ENCODE measurements around the gene IKBKE. TPM values are rescaled to one million over a fixed set of nuclear protein-coding genes. Genes with fewer than 3 reads are reported as not detected.
"Not testable (repeated sequence)": the region's sequence is repeated elsewhere in the genome, so short reads cannot be mapped to it uniquely, and the experiment has no call there.

Gene IKBKE
- total and polyA plus RNA-seq, 2 donors (not counting 3 experiments of a cell fraction or from before 2014, with no cell fraction given) = 17.9 to 20.7 TPM

DNA sequence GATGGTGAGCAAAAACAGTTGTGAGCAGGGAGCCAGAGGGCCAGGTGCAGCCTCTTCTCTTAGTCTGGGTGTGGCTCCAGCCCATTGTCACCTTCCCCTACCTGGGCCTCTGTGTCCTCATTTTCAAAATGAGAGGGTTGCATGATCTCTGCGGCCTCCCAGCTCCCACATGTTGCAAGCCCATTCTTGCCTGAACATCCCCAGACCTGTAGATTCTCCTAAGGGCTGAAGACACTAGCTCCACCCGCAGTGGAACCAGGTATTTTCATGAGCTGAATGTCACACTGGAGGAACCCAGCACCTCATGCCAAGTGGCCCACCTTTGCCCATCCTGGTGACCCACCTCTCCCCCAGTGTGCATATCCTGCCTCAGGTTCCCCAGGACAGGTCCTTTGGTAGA, 12.3 kb downstream of the IKBKE start:
- H3K27ac ChIP-seq (ENCODE audit: insufficient read depth, low read depth, low read length) = no peak overlapping the region
- FAIRE-seq (no peak), DNase-seq (ENCODE audit: low read depth, low spot score) (no peak)
- no peaks in the 10 kb centered on the region for H4K20me1 ChIP-seq (replicated peaks; ENCODE audit: control insufficient read depth, extremely low read depth, insufficient read depth, low read length)
- no peak overlapping the region for H3K4me3 ChIP-seq (replicated peaks in 1 of 3; ENCODE audit: insufficient read depth in 1 of 3, low read depth in 1 of 3, low read length in 3 of 3)
- no peaks in the 10 kb centered on the region for H3K9me1 ChIP-seq (replicated peaks; ENCODE audit: control insufficient read depth, extremely low read depth, insufficient read depth, low read length)
- BruUV-seq (replicated peaks) = no TSS peak
- H2AFZ ChIP-seq (ENCODE audit: low read depth, low read length) = no peak overlapping the region
- peaks cover 0 to 29% of the 10 kb centered on the region in 2 experiments for H3K36me3 ChIP-seq (ENCODE audit: control insufficient read depth in 2 of 2, extremely low read depth in 1 of 2, insufficient read depth in 2 of 2, low read length in 2 of 2)
- no peaks in the 10 kb centered on the region for H3K79me2 ChIP-seq (ENCODE audit: control insufficient read depth, insufficient read depth, low read length)
- H3K9me3 ChIP-seq (replicated peaks; ENCODE audit: control insufficient read depth, insufficient read depth, low read length) = no peaks in the 10 kb centered on the region
- H3K4me1 ChIP-seq (ENCODE audit: control insufficient read depth, extremely low read depth, insufficient read depth, low read length) = peaks cover 8% of the 10 kb centered on the region
- no peak overlapping the region for H3K9ac ChIP-seq (replicated peaks; ENCODE audit: extremely low read depth, insufficient read depth, low read length)
- intact Hi-C loops (cut with micrococcal nuclease) (no loop called here), dilution Hi-C loops (cut with MboI; ENCODE audit: extremely low pct_ligation_motif_present, low sequenced_read_pairs) (no loop called here)
- POLR2A ChIA-PET = no interaction called here
- TF ChIP-seq POLR2A (IDR thresholded peaks at IDR 0.05; ENCODE audit: low read depth, low read length) (no peak), MYC (IDR thresholded peaks at IDR 0.05; ENCODE audit: low read depth, low read length) (no peak), JUN (IDR thresholded peaks at IDR 0.05; ENCODE audit: borderline replicate concordance, insufficient read depth, insufficient read length, low read depth) (no peak)
- TF ChIP-seq, protein P1, sequence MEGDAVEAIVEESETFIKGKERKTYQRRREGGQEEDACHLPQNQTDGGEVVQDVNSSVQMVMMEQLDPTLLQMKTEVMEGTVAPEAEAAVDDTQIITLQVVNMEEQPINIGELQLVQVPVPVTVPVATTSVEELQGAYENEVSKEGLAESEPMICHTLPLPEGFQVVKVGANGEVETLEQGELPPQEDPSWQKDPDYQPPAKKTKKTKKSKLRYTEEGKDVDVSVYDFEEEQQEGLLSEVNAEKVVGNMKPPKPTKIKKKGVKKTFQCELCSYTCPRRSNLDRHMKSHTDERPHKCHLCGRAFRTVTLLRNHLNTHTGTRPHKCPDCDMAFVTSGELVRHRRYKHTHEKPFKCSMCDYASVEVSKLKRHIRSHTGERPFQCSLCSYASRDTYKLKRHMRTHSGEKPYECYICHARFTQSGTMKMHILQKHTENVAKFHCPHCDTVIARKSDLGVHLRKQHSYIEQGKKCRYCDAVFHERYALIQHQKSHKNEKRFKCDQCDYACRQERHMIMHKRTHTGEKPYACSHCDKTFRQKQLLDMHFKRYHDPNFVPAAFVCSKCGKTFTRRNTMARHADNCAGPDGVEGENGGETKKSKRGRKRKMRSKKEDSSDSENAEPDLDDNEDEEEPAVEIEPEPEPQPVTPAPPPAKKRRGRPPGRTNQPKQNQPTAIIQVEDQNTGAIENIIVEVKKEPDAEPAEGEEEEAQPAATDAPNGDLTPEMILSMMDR (IDR thresholded peaks at IDR 0.05; ENCODE audit: extremely low read depth in 1 of 2, insufficient read depth in 1 of 2, low read depth in 1 of 2, low read length in 2 of 2) = no peak
- no peak overlapping the region for H3K4me2 ChIP-seq (ENCODE audit: insufficient read depth, low read length)
- H3K27me3 ChIP-seq (ENCODE audit: control insufficient read depth in 2 of 2, insufficient read depth in 2 of 2, low read length in 2 of 2) = no peaks in the 10 kb centered on the region
- CTCF ChIA-PET = interaction anchor here (1.1 to 2.8 kb wide), 2 partner anchors 104 to 181 kb away, joined by 3 to 12 read pairs; no protein-coding TSS in a partner anchor

DNA sequence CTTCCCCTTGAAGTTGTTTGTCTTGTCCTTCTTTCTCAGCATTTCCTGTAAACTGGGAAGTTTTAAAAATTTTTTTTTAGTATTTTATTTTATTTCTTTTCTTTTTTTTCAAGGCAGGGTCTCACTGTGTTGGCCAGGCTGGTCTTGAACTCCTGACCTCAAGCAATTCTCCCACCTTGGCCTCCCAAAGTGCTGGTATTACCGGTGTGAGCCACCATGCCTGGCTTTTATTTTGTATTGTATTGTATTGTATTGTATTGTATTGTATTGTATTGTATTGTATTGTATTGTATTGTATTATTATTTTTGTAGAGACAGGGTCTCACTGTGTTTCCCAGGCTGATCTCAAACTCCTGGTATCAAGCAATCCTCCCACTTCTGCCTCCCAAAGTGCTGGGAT, 13.6 kb downstream of the IKBKE start:
- POLR2A ChIA-PET; H3K4me3 ChIP-seq (replicated peaks in 1 of 3; ENCODE audit: insufficient read depth in 1 of 3, low read depth in 1 of 3, low read length in 3 of 3); H3K27me3 ChIP-seq (ENCODE audit: control insufficient read depth in 2 of 2, insufficient read depth in 2 of 2, low read length in 2 of 2); H3K4me1 ChIP-seq (ENCODE audit: control insufficient read depth, extremely low read depth, insufficient read depth, low read length); DNase-seq (ENCODE audit: low read depth, low spot score); H3K79me2 ChIP-seq (ENCODE audit: control insufficient read depth, insufficient read depth, low read length); dilution Hi-C loops (cut with MboI; ENCODE audit: extremely low pct_ligation_motif_present, low sequenced_read_pairs); H4K20me1 ChIP-seq (replicated peaks; ENCODE audit: control insufficient read depth, extremely low read depth, insufficient read depth, low read length); H2AFZ ChIP-seq (ENCODE audit: low read depth, low read length); BruUV-seq (replicated peaks); intact Hi-C loops (cut with micrococcal nuclease); H3K9ac ChIP-seq (replicated peaks; ENCODE audit: extremely low read depth, insufficient read depth, low read length); H3K4me2 ChIP-seq (ENCODE audit: insufficient read depth, low read length); H3K9me3 ChIP-seq (replicated peaks; ENCODE audit: control insufficient read depth, insufficient read depth, low read length); H3K9me1 ChIP-seq (replicated peaks; ENCODE audit: control insufficient read depth, extremely low read depth, insufficient read depth, low read length); FAIRE-seq; H3K27ac ChIP-seq (ENCODE audit: insufficient read depth, low read depth, low read length): not testable (repeated sequence)
- CTCF ChIA-PET = interaction anchor here (1.1 to 2.8 kb wide), 2 partner anchors 102 to 180 kb away, joined by 3 to 12 read pairs; no protein-coding TSS in a partner anchor
- H3K36me3 ChIP-seq (ENCODE audit: control insufficient read depth in 2 of 2, extremely low read depth in 1 of 2, insufficient read depth in 2 of 2, low read length in 2 of 2) = peaks cover 0 to 23% of the 10 kb centered on the region in 2 experiments

Data from endothelial cell of umbilical vein (primary cell).